HG03196 (cell line): ENCODE results near the gene ZBTB20.
"Not testable (repeated sequence)": the region's sequence is repeated elsewhere in the genome, so short reads cannot be mapped to it uniquely, and the experiment has no call there.

Source experiments
- ATAC-seq: cut with Tn5 transposase; IDR thresholded peaks from one replicate; pipeline ENCODE4 v1.9.1; 2021; ENCODE audit not compliant: unreplicated experiment

ZBTB20 gene

DNA sequence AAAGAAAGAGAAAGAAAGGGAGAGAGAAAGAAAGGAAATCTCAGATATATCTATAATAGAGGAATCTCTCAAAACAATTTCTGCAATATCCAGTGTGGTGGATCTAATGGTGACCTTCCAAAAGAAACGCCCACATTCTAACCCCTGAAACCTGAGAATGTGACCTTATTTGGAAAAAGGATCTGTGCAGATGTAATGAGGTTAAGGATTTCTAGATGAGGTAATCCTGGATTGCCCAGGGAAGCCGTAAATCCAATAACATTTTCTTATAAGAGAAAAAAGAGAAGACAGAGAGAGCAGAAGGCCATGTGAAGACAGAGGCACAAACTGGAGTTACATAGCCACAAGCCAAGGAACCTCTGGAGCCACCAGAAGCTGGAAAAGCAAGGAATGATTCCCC lies 307.6 kb downstream of the ZBTB20 start:
- ATAC-seq, result no peak

DNA sequence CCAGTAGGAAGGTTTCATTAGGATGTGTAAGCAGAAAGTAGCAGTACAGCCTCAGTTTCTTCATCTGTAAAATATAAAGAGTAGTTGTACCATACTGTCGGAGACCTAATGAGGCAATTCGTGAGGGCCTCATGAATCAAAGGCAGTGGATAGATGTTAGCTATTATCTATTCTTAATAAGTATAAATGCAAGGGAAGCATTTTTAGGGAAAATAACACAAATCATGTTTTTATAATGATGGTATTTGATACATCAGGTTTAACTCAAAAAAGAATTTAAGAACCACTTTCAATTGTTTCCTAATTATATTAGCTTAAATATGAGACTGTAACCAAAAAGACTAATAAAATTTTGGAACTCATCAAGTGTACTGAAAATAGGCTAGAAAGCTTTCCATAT lies 309.1 kb downstream of the ZBTB20 start:
- no peak for ATAC-seq

DNA sequence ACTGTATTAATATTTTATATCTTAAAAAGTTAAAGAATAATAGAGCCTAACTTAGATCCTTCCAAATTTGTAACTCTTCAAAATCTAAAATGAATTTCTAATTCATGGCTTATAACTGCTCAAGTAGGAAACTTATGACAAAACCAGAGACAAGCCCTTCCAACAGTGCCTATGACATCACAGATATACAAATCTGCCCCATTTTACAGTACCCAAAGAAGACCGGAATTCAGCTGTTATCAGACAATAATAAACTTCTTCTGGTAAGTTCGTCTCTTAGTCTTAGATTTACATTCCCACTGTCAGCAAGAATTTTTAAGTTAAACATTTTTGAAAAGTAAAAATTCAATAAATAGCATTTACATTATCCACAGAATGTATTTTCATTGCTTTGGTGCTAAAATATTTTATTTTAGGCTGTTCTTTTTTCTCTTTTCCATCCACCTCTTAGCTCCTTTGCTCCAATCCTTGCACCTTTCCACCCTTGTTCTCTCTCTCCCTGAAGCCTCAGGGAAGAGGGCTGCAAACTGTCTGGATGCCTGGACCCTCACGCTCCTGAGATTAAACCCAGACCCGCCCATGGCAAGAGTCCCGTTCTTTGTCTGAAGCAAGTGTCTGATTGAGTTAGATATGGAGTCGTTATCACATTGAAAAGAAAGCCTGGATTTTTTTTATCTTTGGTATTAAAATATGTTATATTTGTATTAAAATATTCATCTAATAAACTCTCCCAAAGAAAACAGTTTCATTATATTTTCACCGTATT lies 312.7 kb downstream of the ZBTB20 start:
- ATAC-seq, result no peak

- ATAC-seq, result no peak
Observed at GRCh38 chr3:114831861-114832260, 315.2 kb downstream of the ZBTB20 start.

DNA sequence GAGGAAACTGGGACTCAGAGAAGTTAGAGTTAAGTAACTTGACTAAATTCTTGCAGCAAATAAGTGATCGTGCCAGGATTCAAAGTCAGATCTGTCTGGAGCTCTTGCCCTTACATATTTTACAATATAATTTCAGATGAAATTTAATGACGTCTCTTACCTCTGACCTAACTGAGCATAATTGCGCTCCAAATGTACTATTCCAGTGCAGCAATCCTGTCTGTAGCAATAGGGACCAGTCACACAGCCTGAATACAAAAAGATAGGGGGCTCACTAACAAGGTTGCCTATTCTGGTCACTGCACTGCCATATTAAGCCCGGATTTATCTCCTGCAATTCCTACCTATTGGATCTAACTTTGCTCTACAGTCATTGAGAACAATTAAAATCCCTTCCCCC lies 316.4 kb downstream of the ZBTB20 start:
- ATAC-seq, result no peak

- ATAC-seq, result no peak
Observed at GRCh38 chr3:114829783-114830182, 317.3 kb downstream of the ZBTB20 start.

DNA sequence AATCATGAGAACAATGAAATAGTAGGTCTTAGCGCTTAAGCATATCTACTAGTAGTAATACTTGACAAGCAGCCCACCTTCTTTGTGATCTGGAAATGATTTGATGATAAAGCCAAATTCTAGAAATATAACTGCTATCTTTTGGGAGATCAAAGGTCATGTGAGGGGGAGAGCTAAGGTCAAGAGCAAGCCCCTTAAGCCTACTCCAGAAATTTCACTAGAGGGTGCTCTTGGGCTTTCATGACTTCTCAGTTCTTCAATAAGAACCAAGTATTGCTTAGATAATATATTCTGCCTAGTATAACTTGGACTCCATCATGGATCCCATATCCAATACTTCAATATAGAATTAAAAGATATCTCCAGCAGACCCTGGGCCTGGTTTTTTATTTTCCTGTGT lies 319.6 kb downstream of the ZBTB20 start:
- no peak for ATAC-seq

DNA sequence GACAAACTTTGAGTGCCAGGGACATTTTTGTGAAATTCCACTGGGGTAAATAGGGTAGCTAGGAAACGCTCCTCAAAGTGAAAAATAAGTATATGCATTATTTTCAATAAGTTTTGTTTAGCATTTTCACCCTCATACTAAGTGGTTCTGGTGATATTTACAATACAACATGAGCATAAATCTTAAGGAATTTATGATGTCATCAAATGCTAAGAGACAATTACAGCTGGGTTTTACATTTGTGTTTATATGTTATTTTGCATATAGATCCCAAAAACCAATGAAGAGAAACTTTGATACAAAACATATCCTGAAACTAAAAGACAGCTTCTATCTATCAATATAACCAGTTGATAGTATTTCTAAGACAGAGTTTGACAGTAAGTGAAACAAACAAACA lies 323.1 kb downstream of the ZBTB20 start:
- ATAC-seq, result no peak

DNA sequence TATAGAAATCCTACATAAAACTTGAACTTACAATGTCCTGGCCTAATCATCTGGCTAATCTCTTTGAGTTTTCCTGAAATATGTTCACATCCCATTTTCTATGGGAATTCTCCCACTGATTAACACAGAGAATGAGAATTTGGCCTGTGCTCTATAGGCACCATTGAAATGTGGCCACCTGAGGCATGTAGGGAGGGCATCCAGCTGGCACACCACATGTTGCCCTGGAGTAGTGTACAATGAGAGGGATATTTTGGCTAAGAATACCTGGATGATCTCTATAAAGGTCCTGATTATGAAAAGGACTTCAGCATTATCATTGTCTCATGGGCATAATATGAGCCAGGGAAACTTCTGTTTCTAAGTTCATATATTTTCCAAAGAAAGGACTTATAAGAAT lies 324.0 kb downstream of the ZBTB20 start:
- ATAC-seq, result no peak

- ATAC-seq, result no peak
Observed at GRCh38 chr3:114816052-114816451, 331.0 kb downstream of the ZBTB20 start.

DNA sequence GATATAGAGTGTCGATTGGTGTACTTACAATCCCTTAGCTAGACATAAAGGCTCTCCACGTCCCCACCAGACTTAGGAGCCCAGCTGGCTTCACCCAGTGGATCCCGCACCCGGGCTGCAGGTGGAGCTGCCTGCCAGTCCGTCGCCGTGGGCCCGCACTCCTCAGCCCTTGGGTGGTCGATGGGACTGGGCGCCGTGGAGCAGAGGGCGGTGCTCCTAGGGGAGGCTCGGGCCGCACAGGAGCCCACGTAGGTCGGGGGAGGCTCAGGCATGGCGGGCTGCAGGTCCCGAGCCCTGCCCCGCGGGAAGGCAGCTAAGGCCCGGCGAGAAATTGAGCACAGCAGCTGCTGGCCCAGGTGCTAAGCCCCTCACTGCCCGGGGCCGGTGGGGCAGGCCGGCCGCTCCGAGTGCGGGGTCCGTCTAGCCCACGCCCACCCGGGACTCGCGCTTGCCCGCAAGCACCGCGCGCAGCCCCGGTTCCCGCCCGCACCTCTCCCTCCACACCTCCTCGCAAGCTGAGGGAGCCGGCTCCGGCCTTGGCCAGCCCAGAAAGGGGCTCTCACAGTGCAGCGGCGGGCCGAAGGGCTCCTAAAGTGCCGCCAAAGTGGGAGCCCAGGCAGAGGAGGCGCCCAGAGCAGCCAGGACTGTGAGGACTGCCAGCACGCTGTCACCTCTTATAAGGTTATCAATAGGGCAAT lies 334.4 kb downstream of the ZBTB20 start:
- ATAC-seq, result not testable (repeated sequence)

GRCh38 chr3:114809668-114810413 lies 337.2 kb downstream of the ZBTB20 start:
- ATAC-seq, result peak; percentile 100

- ATAC-seq, result no peak
Observed at GRCh38 chr3:114804099-114804498, 343.0 kb downstream of the ZBTB20 start.

DNA sequence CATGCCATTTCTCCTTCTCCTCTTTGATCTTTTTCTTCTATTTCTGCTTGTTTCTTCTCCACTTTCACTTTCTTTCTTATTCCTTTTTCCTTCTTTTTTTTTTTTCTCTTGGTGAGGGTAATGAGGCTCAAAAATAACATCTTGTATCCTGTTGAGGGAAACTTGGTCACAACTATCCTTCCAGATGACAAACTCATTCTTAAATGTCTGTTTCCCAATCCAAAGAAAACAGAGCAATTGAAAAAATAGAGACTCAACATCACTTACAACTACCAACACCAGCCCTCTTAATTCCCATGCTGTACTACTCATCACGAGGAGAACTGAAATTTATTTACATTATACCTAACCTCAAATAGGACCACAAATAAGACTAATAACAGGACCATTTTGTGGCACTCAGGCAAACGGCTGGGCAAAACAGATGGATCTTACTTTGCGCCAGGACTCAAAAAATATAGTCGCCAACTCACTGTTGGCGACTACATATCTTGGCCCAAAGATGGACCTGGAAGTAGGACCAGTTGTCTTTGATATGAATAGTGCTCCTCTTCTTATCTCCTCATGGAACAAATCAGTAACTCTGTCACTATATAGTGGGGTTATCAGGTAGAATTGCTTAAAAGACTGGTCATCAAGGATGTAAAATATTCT lies 343.9 kb downstream of the ZBTB20 start:
- no peak for ATAC-seq

GRCh38 chr3:114800272-114801031 lies 346.6 kb downstream of the ZBTB20 start:
- ATAC-seq, result no peak

DNA sequence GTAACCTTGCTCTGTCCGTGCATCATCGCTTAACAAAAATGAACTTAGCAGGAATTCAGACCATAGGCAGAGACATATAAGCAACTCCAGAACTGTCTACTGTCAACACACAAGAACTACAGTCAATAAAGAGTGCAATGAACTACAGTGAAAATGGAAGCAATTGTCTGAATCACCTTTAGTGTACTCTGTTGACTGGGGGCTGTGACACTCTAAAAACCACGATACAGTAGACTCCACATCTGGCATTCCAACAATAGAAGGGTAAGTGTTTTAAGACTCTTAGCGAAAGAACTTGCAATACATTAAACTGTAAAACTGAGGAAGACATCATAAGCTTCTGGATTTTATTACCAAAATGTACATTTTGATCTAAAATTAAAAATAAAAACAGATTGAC lies 347.3 kb downstream of the ZBTB20 start:
- ATAC-seq, result no peak

- ATAC-seq, result no peak
Observed at GRCh38 chr3:114796796-114797195, 350.3 kb downstream of the ZBTB20 start.

DNA sequence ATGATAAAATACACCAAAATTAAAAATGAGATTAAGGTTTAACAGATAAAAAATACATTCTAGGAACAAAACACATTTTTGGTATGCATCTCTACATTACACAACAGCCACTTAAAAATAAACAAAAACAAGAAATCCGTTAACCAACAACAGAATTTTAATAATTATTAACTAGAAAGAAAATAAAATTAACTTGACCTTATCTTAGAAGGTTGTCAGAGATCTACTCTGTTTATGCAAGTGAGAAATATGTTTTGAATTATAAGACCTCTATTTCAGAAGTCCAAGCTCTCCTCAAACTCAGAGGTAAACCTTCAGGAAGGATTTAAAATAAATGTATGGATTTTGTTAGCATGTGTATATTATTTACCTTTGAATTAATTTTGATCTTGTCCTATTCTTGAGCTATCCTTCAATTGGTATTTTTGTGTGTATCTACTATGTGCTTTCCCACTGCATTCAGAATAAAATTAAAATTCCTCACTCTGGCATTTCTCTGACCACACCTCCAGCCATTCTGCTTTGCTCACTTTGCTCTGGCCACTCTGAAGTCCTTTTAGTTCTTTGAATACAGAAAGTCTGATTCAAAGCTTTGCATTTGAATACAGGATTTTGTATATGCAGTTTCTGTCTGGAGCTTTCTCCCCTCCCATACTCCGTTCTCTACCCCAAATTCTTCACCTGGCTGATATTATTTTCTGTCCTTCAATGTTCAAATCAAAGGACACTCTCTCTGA lies 352.0 kb downstream of the ZBTB20 start:
- no peak for ATAC-seq

DNA sequence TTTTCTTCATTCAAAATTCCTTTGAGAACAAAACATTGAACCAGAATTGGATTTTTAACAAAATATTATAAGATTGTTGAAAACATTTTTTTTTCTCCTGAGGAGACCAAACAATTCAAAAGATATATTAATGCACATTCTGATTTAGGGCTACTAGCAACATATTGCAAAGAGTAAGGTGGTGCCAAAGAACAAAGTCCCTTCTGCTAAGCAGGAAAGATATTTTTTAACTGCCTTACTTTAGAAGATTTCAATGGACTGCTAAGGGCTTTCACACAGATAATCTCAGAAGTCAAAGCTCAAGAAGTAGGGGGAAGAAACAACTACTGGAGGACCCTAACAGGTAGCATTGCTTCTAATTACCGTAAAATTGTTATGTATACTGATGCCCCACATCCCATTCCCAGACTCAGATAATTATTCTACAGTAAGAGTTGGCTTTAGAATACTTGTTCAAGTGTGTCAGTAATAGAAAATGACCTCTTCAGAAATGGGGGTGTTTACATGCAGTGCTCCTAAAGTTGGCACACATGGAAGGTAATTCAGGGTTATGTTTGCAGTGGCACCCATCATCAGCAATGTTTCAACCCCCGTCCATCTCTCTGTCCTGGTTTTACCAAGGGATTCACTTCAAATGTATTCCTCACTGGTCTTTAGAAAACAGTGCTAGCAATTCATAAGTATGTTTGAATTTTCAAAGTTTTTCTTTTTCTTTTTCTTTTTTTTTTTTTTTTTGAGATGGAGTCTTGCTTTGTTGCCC lies 354.7 kb downstream of the ZBTB20 start:
- ATAC-seq, result no peak
